CD4-positive, alpha-beta T cell treated with Interleukin-4 for 4 hours (primary cell): ENCODE data around the gene H2BK1.

Experiments
- DNase-seq: peaks from one replicate; pipeline ENCODE4 v3.0.0-alpha.2; 2020

Gene H2BK1

DNA sequence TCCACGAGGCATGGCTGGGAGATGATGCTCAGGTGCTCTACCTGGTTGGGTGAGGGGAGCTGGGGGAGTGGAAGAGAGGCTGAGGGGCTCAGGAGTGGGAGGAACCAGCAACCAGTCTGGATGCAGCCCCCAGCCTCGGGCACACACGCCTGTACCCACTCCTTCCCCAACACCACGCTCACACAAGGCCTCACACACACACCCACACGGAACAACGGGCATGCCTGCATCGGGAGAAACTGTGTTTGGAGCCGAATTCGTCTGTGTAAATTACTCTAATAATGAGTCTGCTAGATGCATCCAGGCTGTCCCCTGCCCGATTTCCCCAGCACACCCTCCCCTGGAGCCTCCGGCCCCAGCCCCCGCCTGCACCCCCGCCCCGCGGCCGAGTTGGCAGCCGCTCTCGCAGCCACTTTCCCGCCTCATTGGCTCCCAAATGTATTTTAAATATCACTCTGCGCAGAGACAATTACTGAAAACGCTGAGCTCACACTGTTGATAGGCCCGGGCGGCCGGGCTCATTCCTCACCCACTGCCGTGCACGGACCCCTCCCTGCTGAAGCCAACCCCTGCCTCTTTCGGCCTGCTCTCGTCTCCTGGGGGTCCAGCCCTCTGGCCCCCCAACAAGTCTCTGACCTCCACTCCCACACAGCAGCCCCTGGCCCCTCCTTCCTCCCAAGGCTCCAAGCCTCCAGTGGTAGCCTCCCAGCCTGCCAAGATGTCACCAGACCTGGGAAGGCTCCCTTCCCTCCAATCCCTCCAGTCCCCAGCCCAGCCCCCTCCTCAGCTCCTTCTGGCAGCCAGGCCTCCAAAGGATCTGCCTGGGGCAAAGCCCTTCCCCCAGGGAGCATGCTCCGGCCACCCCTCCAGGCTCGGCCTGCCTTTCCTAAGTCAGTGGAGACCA lies 11.1 kb downstream of the H2BK1 start:
- no peak for DNase-seq

DNA sequence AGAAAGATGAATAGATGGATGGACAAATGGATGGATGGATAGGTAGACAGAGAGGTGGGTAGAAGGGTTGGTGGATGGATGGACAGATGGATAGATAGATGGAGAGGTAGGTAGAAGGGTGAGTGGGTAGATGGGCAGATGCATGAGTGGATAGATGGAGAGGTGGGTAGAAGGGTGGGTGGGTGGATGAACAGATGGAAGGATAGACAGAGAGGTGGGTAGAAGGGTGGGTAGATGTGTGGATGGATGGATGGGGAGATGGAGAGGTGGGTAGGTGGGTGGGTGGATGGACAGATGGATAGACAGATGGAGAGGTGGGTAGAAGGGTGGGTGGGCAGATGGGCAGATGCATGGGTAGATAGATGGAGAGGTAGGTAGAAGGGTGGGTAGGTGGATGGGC lies 12.4 kb downstream of the H2BK1 start:
- DNase-seq = no peak

DNA sequence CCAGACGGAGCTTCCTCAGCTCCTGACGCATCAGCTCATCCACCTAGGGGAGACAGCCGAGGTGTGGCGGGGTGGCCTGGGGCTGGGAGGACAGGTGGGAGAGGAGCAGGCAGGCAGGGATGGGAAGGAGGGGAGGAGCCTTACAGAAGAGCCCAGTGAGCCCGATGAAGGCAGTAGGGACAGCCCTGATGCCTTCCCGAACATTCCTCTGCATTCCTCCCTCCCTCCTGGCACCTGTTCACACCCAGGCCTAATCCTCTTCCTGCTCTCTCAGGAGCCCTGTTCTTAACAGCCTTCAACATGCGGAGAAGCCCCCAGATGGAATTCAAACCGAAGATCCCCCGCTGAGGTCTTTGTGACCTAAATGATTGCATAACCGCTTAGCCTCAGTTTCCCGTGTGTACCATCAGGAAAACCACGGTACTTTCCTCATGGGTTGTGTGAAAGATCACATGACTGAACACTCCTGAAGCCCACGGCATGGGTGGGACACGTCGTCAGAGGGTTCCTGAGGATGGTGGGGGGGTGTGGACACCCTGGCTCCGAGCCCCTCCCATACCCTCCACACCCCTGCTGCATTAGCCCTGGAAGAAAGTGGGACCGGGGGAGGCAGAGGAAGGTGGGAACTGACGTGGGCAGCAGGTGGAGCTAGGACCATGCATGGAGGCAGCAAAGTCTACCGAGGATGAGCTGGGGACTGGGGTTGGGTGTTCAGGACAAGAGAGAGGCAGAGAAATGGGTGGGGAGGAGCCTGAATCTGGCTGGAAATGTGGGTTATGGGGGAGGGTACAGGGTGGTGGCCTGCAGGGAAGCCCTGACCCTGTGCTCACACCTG lies 14.5 kb downstream of the H2BK1 start:
- DNase-seq = no peak

DNA sequence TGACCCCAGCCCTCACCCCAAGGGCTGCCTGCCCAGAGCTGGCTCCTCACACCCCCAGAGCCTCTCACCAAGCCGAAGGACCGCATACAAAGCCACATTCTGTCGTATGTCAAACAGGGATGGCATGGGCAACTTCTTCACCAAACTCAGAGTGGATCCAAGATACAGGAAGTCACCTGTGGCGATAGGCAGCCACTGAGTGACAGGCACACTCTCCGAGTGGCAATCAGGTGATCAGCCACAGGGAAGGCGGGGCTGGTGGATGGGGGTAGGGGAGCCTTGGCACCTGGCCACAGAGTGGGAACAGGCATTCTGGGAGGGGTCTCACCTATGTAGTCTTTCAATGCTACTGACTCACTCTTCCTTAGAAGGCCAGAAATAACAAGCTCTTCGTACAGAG lies 16.1 kb downstream of the H2BK1 start:
- no peak for DNase-seq

DNA sequence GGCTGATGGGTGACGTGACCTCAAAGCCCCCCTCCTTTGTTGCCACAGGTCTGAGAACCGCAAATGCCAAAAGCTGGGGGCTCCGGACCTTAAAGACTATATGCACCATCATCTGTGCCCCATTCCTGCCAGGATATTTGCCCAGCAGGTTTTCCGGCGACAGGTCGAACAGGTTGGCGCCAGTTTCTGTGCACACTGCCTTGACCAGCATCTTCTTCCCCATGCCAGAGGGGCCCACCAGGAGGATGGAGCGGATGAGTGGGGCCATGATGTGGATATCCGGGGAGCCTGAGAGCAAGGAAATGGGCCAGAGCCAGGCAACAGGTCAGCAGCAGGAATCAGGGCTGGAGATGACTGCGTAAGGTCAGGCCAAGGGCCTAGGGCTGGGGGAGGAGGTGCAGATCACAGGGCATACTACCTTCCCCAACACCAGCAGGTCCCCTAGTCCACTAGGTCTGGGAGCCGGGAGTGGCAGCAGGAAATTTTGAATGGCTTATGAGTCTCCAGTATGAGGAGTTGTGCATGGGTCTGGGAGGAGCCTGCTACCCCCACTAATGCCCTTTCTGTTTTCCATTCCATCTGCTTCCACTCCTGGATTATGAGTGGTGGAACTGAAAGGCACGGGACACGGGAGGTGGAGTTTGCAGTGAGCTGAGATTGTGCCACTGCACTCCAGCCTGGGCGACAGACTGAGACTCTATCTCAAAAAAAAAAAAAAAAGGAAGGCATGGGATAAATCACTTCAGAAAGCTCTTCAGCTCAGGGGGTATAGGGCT lies 16.9 kb downstream of the H2BK1 start:
- DNase-seq = no peak

DNA sequence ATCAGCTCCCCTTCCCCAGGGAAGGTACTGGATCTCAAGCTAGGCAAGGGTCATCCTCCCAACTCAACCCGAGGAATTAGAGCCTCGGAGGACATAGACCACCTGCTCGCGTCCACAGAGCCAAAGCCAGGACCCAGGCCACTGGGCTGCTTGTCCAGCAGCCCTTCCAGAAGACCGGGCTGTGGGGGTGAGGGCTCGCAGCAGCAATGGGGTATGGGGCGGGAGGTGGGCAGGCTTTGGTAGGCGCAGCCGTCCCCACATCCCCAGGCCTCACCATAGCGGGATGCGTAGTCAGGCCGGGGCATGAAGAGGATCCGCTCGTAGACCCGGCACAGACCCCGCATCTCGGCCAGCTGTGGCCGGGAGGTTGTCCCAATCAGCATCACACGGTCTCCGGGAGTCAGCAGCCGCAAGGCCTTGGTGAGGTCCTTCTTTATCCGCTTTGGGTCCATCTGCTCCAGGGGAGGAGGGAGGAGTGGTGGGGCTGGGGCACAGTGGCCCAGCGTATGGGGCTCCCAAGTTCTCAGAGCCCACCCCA lies 18.2 kb downstream of the H2BK1 start:
- DNase-seq = no peak

DNA sequence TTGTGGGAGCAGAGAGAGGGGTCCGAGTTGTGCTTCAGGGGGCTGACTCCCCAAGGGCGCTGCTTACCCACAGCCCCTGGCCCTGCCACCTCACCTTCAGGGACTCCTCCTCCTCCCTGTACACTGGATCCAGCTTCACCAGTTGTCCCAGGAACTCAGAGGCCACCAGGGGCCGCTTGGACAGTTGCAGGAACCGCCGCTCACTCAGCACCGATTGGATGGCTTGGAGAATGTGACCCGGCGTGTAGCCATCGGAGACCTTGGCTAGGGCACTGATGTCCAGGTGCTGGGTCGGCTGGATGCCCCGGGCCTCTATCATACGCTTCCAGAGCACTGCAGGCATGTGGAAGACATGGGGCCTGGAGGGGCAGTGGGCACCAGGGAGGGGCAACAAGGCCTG lies 18.7 kb downstream of the H2BK1 start:
- DNase-seq = no peak

DNA sequence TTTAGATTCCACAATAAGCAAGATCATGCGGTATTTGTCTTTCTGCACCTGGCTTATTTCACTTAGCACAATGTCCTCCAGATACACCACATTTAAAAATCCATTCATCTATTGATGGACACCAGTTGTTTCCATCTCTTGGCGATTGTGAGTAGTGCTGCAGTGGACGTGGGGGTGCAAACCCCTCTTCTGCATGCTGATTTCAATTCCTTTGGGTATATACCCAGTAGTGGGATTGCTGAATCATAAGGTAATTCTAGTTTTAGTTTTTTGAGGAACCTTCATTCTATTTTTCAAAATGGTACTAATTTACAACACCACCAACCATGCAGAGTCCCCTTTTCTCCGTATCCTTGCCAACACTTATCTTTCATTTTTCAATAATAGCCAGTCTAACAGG lies 21.2 kb downstream of the H2BK1 start:
- DNase-seq = no peak

DNA sequence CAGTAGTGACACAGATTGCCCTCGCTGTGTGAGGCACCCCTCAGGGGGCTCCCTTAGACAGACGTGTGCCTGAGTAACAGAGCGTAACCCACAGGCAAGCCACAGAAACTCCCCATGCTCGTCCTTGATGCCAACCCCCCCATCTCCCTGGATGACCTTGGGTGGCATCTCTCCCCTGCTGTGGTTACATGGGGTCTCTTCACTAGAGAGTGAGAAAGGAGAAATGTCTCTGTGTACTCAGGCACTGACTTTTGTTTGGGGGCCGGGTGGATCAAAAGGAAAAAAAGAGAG lies 22.1 kb downstream of the H2BK1 start:
- DNase-seq = no peak

DNA sequence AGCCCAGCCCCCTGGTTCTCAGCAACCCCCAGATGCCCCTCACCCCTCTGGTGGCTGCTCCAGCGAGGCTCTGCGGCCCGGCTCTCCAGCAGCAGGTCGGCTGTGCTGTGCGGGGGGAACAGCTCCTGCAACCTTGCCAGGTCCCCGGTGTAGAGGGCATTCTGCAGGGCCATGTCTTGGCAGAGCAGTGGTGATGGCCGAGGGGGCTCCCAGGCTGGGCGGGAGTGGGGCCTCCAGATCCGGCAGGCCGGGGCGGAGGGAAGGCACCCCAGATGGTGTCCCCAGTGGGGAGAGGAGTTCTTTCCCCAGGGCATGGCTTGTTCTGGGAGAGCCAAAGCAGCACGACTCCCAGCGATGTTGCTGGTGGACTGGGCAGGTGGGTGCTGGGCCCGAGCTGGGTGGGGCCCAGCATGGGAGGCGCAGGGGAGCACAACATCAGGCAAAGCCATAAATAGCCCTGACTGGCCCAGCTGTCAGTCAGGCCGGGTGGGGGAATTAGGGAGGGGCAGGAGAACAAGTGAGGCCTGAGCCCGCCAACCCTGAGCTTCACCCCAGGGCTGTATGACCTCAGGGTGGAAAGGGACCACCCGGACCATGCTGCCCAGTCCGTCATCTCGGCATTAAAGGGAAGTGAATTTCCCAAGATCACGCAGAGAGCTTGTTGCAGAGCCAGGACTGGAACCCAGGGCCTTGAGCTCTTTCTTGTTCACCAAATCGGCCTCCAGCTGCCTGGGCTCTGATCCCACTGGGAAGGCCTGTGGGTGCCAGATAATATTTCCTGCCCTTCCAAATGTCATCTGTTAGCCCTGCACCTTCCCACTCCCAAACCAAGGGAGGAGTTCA lies 22.7 kb downstream of the H2BK1 start:
- no peak for DNase-seq

DNA sequence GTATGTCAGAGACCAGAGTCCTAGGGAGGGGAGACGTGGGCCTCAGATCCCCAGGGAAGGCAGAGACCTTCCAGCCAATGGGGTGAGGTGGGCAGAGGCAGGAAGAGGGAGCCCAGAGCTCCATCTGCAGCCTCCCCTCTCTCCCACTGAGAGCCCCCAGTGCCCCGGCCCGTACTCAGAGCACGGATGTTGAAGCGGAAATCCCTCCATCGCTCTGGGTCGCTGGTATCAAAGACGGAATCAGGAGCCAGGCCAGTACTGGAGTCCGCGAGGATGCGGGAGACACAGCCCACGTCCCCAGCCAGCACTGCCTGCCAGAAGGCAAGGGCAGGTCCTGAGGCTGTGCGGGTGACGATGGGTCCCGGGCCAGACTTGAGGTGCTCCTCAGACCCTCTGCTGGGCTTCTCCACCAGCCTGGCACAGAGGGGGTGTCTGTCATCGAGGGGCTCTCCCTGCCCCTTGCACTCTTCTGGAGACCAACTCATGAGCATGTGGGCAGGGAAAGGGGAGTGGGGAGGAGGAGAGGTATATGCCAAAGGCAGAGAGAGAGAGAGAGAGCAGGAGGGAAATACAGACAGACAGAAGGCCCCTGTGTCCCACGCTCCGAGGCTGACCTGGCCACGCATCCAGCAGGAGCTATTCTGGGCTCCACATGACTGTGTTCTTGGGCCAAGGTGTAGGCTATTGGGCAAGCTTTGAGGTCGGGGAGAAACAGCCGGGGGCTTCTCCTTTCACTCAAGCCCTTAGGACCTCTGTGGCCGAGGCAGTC lies 23.5 kb downstream of the H2BK1 start, which contains the start of gene ASB10:
ASB10 (minus strand) TSS at position 611 of the 769 bp plus-strand sequence; CDS start at position 491, 120 bp downstream.
- no peak for DNase-seq

DNA sequence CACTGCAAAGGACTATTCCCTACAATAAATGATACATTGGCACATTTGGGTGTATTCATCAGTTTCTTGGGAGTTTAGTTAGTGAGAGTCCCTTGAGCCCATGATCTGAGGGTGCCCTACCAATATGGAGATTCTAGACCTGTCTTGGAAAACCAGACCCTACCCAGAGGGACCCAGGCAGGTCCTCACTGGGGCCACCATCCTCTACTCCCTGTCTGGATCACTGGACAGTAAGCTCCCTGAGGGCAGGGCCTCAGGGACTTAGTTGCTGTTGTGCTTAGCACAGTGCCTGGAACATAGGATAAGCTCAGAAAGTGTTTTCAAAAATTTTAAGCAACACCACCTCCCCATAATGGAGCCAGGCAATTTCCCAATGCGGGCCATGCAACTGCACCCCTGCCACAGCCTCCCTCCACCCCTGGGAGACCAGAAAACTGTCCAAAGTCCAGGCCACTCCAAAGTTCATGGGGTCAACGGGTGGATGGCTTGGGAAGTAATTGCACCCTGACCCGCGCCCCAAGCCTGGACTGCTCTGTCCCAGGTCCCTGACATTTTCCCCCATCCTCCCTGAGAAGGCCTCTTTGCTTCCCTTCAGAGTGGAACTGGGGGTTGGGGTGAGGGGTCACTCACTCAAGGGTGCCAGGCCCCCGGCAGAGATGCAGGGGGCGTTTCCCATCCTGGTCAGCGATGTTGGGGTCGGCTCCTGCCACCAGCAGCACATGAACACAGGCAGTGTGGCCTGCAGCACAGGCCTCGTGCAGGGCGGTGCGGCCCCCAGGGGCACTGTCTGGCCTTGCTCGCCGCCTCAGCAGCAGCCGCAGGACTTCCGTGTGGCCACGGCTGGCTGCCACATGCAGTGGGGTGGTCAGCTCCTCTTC lies 24.3 kb downstream of the H2BK1 start:
- no peak for DNase-seq

DNA sequence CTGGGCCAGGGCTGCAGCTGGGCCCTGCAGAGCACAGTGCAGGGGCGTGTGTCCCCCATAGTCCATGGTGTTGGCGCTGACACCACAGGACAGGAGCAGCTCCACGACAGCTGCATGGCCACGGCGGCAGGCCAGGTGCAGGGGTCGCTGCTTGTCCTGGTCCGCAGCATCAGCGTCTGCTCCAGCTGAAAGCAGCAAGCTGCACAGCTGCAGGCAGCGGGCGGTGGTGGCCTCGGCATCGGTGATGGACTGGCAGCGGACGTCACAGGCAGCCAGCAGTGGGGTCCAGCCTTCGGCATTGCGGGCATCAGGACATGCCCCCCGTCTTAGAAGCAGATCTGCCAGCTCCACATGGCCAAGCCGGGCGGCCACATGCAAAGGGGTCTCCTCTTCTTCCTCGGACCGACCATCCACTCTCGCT lies 29.3 kb downstream of the H2BK1 start:
- DNase-seq = no peak

DNA sequence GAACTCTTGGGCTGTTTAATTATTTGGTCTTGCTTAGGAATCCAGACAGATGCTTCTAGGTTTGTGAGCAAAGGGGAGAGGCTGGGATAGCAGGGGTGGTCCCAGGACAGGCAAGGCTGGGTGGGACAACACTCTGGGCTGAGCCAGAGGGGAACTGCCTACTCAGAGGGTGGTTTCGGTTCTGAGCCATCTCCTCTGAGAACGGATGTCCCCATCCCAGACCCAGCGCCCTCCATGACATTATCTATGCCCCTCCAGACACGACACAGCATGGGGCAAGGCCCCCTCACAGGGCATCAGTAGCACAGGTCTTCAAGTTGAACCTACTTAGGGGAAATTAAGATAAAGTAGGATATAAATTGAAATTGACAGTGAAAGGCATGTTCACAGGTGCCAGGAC lies 30.3 kb downstream of the H2BK1 start:
- no peak for DNase-seq

DNA sequence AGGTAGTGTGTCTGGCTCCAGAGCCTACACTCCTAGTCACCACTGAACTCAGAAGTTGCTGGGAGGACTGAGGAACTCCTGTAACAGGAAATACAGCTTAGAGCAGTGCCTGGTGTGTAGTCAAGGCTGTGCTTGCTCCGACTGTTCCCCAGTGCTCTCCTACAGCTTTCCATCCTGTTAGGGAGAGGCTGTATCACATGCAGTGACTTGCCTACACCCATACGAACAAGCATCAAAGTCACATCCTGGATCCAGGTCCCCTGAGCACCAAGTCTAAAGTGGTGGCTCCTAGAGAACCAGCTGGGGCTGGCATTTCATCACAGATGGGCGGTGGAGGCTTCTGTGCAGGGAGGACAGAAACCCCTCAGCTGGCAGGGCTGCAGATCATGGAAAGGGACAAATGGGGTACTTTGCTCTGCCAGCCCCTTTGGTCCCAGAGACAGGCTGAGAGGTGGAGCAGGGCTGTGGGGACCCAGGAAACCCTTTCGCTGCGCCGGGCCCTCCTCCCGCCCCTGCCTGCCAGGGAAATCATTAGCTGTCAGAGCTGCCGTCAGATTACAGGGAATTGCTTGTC lies 30.9 kb downstream of the H2BK1 start:
- no peak for DNase-seq

DNA sequence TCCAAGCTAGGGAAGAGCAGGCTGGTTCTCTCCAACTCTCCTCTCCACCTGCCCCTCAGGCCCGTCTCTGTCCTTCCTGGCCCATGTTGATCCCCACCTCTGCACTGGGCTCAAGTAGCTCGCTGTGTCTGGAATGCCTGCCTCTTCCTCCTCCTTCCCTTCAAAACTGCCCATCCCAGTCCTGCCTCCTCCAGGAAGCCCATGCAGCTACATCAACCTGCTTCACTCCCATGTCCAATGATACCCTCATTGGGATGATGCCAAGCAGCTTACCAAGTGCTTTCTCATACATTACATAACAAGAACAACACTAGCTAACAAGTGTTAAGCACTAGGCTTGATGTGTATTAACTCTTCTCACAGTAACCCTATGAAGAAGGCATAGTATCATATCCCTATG lies 31.5 kb downstream of the H2BK1 start:
- DNase-seq = no peak

DNA sequence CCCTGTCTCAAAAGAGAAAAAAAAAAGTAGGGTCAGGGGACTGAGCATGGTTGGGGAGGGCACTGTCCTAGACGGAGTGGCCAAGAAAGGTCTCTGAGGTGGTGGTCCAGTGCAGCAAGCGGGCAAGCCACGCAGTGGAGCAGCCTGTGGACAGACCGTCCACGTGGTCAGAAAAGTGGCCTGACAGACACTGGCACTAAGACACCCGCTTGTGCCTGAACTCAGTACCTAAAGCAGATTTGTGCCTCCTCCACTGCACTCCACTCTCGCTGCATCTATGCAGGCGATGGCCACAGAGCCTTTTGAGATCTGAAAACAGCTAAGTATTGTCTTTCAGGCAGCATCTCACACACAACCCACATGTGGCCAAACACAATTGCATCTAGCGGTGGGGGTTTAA lies 32.1 kb downstream of the H2BK1 start:
- DNase-seq = no peak

DNA sequence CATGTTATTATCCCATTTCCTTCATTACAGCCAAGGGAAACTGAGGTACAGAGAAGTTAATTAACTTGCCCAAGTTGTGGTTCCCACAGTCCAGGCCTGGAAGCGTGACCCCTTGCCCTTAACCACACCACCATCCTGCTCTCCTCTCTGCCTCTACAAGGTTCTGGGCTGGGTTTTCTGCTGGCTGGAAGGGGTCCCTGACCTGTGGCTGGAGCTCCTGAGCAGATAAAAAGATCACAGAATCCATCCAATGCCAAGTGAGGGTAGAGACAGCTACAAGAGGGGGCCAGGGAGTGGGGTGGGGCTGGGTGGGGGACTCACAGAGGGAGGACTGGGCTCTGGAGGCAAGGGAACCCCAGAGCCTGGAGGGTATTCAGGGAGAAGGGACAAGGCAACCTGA lies 33.0 kb downstream of the H2BK1 start:
- no peak for DNase-seq

DNA sequence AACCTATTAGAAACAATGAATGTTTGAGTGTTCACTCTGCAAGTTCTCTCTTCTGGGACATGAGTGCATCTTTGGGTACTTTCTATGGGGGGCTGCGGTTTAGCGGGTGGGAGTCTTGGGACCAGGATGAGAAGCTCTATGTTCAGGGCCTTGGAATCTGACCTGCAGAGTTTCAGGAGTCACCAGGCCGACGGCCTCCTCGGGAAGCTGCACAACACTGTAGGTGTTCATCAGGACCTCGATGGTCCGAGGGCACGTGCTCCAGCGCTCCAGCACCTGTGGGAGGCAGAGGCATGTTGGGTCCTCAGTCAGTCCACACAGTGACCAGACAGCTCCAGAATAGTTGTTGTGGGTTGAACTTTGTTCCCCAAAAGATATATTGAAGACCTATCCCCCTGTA lies 33.9 kb downstream of the H2BK1 start:
- DNase-seq = no peak

DNA sequence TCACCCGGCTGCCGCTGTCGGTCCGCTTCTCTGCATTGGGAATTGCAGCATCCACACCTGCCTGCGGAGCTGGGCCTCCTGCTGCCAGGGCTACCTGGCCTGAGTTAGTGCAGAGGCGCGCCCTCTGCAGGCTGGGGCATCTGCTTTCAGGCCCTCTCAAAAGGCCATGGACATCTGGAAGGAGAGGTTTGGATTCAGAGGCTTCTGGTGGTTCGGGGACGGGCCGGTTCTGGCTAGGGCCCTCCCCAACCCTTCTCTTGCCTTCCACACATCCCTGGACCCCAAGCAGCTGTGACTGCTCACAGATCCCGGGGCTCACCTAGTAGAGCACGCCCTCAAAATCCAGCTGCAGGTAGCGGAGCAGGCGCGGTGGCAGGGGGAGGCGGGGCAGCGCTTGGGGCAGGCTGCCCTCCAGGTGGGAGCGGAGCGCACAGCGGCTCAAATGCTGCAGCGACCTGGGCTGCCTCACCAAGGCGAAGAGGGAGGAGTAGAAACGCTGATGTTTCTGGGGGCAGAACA lies 34.4 kb downstream of the H2BK1 start:
- DNase-seq = no peak
